H1 (cell line): ENCODE measurements around the gene SF3A2. TPM values are rescaled to one million over a fixed set of nuclear protein-coding genes. Genes with fewer than 3 reads are reported as not detected.

Experiments
- CTCF ChIA-PET: fragments of 300-600 bp; sonication (Branson Sonifier 250); formaldehyde crosslinking; loops from one replicate; lab custom pipeline; 2021; ENCODE audit not compliant: partially characterized antibody; lab: Charles Lee
- POLR2A ChIA-PET: fragments of 300-600 bp; sonication (Branson Sonifier 250); formaldehyde crosslinking; loops from one replicate; lab custom pipeline; 2021; ENCODE audit warnings: inconsistent platforms; ENCODE audit not compliant: partially characterized antibody; lab: Charles Lee
- DNase-seq, 2 experiments: peaks; one replicate each; pipeline versions ENCODE4 v3.0.0 to v3.0.0-alpha.2; 2010 to 2022; ENCODE audit warnings: low spot score in 2 of 2, low read depth in 1 of 2, mixed read lengths in 1 of 2
- FAIRE-seq: peaks from 2 replicates; lab custom pipeline; 2011; peaks lifted over from hg19 to GRCh38; lab: Jason Lieb, UNC
- H2AFZ ChIP-seq: 2 replicates; pipeline ENCODE4 v1.8.1; 2012; ENCODE audit warnings: low read length, inconsistent platforms
- H2AK5ac ChIP-seq: 2 replicates; pipeline ENCODE4 v1.6.1; 2013; ENCODE audit warnings: low read depth, low read length
- H2BK120ac ChIP-seq: replicated peaks from 2 replicates; pipeline ENCODE3; 2013; ENCODE audit warnings: low read depth, low read length, inconsistent platforms
- H2BK12ac ChIP-seq: 2 replicates; pipeline ENCODE4 v1.6.1; 2013; ENCODE audit warnings: low read depth, low read length
- H2BK15ac ChIP-seq: 2 replicates; pipeline ENCODE4 v1.6.1; 2013; ENCODE audit warnings: low read length
- H2BK20ac ChIP-seq: 2 replicates; pipeline ENCODE4 v1.6.1; 2013; ENCODE audit warnings: low read length
- H2BK5ac ChIP-seq: 2 replicates; pipeline ENCODE4 v1.6.1; 2013; ENCODE audit warnings: low read depth, low read length
- H3K14ac ChIP-seq: 2 replicates; pipeline ENCODE4 v1.6.1; 2013; ENCODE audit warnings: inconsistent platforms; ENCODE audit not compliant: insufficient read length
- H3K18ac ChIP-seq: 2 replicates; pipeline ENCODE4 v1.6.1; 2013; ENCODE audit warnings: low read length; ENCODE audit errors: extremely low read depth
- H3K23ac ChIP-seq: 2 replicates; pipeline ENCODE4 v1.6.1; 2013; ENCODE audit warnings: inconsistent platforms; ENCODE audit not compliant: insufficient read length
- H3K23me2 ChIP-seq: 2 replicates; pipeline ENCODE4 v1.6.1; 2013; ENCODE audit warnings: low read depth, low read length
- H3K27ac ChIP-seq: 2 replicates; pipeline ENCODE4 v1.6.1; 2011; ENCODE audit warnings: low read depth, low read length, inconsistent platforms
- H3K27me3 ChIP-seq, 4 experiments: replicated peaks in 1 of 4; 1 replicate in 1 of 4; 2 replicates in 3 of 4; pipeline versions ENCODE4 v1.6.1 to v1.8.1; 2011 to 2013; ENCODE audit warnings: low read length in 3 of 4, mild to moderate bottlenecking in 3 of 4, inconsistent platforms in 2 of 4, mixed read lengths in 2 of 4, moderate library complexity in 1 of 4; ENCODE audit not compliant: control insufficient read depth in 3 of 4, insufficient read depth in 3 of 4; ENCODE audit errors: extremely low read depth in 1 of 4
- H3K36me3 ChIP-seq, 4 experiments: 2 replicates each; pipeline versions ENCODE4 v1.6.1 to v1.8.1; 2011 to 2013; ENCODE audit warnings: mild to moderate bottlenecking in 4 of 4, low read length in 3 of 4, moderate library complexity in 2 of 4, control low read depth in 1 of 4, inconsistent platforms in 1 of 4; ENCODE audit not compliant: insufficient read depth in 4 of 4, control insufficient read depth in 2 of 4
- H3K4ac ChIP-seq: replicated peaks from 2 replicates; pipeline ENCODE3; 2013; ENCODE audit warnings: low read length, low read depth, mixed read lengths, inconsistent platforms; ENCODE audit not compliant: insufficient read length
- H3K4me1 ChIP-seq, 4 experiments: replicated peaks in 1 of 4; 1 replicate in 1 of 4; 2 replicates in 3 of 4; pipeline versions ENCODE4 v1.6.1 to v1.8.1; 2011 to 2013; ENCODE audit warnings: low read length in 3 of 4, inconsistent platforms in 2 of 4, mixed read lengths in 1 of 4; ENCODE audit not compliant: insufficient read depth in 4 of 4, control insufficient read depth in 3 of 4
- H3K4me2 ChIP-seq, 2 experiments: 2 replicates each; pipeline versions ENCODE4 v1.6.1 to v1.8.1; 2011 to 2013; ENCODE audit warnings: low read depth in 2 of 2, low read length in 2 of 2, control low read depth in 1 of 2, inconsistent platforms in 1 of 2, mild to moderate bottlenecking in 1 of 2; ENCODE audit not compliant: insufficient read depth in 1 of 2
- H3K4me3 ChIP-seq, 4 experiments: fragments of 200-600, 300-600 bp in 1 of 4; sonication (generic), shearing (Covaris generic), sonication (Bioruptor Twin) in 1 of 4; 2 replicates each; pipeline versions ENCODE4 v1.5.1 to v1.8.1; 2011 to 2016; ENCODE audit warnings: low read length in 4 of 4, low read depth in 3 of 4, control low read depth in 2 of 4, inconsistent platforms in 2 of 4, mild to moderate bottlenecking in 2 of 4, mixed read lengths in 1 of 4, moderate library complexity in 1 of 4; ENCODE audit not compliant: insufficient read depth in 2 of 4; ENCODE audit errors: extremely low read depth in 1 of 4
- H3K56ac ChIP-seq: replicated peaks from 2 replicates; pipeline ENCODE3; 2013; ENCODE audit warnings: low read depth, mild to moderate bottlenecking, mixed read lengths, low read length, inconsistent platforms; ENCODE audit not compliant: insufficient read length
- H3K79me1 ChIP-seq: 2 replicates; pipeline ENCODE4 v1.6.1; 2013; ENCODE audit warnings: low read depth, low read length, control low read depth
- H3K79me2 ChIP-seq, 2 experiments: 2 replicates each; pipeline versions ENCODE4 v1.6.1 to v1.8.1; 2012 to 2013; ENCODE audit warnings: low read length in 2 of 2, mild to moderate bottlenecking in 2 of 2, inconsistent platforms in 1 of 2; ENCODE audit not compliant: insufficient read depth in 2 of 2, control insufficient read depth in 1 of 2
- H3K9ac ChIP-seq, 4 experiments: replicated peaks in 1 of 4; 1 replicate in 1 of 4; 2 replicates in 3 of 4; pipeline versions ENCODE4 v1.6.1 to v1.8.1; 2011 to 2013; ENCODE audit warnings: low read depth in 3 of 4, low read length in 3 of 4, control low read depth in 2 of 4, mild to moderate bottlenecking in 2 of 4, moderate library complexity in 2 of 4, inconsistent platforms in 1 of 4; ENCODE audit errors: extremely low read depth in 1 of 4
- H3K9me3 ChIP-seq, 2 experiments: 2 replicates each; pipeline versions ENCODE4 v1.6.1 to v1.8.1; 2012 to 2013; ENCODE audit warnings: mild to moderate bottlenecking in 2 of 2, moderate library complexity in 2 of 2, control low read depth in 1 of 2, inconsistent platforms in 1 of 2, low read depth in 1 of 2, low read length in 1 of 2, mixed read lengths in 1 of 2; ENCODE audit not compliant: insufficient read depth in 2 of 2
- H4K20me1 ChIP-seq, 2 experiments: replicated peaks in 1 of 2; 2 replicates each; pipeline versions ENCODE3 to v1.8.1; 2011 to 2013; ENCODE audit warnings: inconsistent platforms in 2 of 2, low read length in 2 of 2, mild to moderate bottlenecking in 1 of 2; ENCODE audit not compliant: insufficient read depth in 2 of 2, control insufficient read depth in 1 of 2
- H4K5ac ChIP-seq: 2 replicates; pipeline ENCODE4 v1.6.1; 2013; ENCODE audit warnings: low read length, low read depth, mixed read lengths, inconsistent platforms; ENCODE audit not compliant: insufficient read length
- H4K8ac ChIP-seq: 2 replicates; pipeline ENCODE4 v1.8.0; 2013; ENCODE audit warnings: mild to moderate bottlenecking, moderate library complexity, low read length, inconsistent platforms; ENCODE audit not compliant: insufficient read depth; ENCODE audit errors: extremely low read depth
- H4K91ac ChIP-seq: replicated peaks from 2 replicates; pipeline ENCODE3; 2013; ENCODE audit warnings: low read length, mixed read lengths, inconsistent platforms; ENCODE audit not compliant: insufficient read length
- KDM1A ChIP-seq: fragments of 200-600, 300-600 bp; sonication (generic); IDR thresholded peaks from 2 replicates; pipeline ENCODE4 v1.7.1; 2016; ENCODE audit warnings: mild to moderate bottlenecking, low read length, borderline replicate concordance
- RBBP5 ChIP-seq: IDR thresholded peaks from 2 replicates; pipeline ENCODE4 v1.7.1; 2012; ENCODE audit warnings: low read depth, mild to moderate bottlenecking, inconsistent platforms, low read length, moderate library complexity, borderline replicate concordance
- WGBS, 2 experiments: shearing (Covaris generic) in 1 of 2; methylation state at CpG; one replicate each; pipeline versions ENCODE4 v1.1.6 to v1.1.7; 2013 to 2015; ENCODE audit warnings: low lambda C conversion rate in 2 of 2, mixed read lengths in 2 of 2, inconsistent platforms in 1 of 2, low coverage in 1 of 2, missing lambda C conversion rate in 1 of 2; ENCODE audit not compliant: insufficient replicate concordance in 2 of 2, insufficient coverage in 1 of 2, insufficient read length in 1 of 2; ENCODE audit errors: extremely low coverage in 1 of 2, missing lambda C conversion rate in 1 of 2; 5-methylcytosine and 5-hydroxymethylcytosine counted together
- polyA plus RNA-seq, 7 experiments: library from polyadenylated mRNA; depleted of rRNA in 3 of 7; stranded (reverse) in 5 of 7; unstranded in 2 of 7; fragments of >200 nt in 5 of 7; fragments of 200-250 nt in 2 of 7; gene quantifications; 1 replicate in 5 of 7; 2 replicates in 1 of 7; 4 replicates in 1 of 7; pipeline versions ENCODE4 v1.2.1 to v1.2.3, GENCODE V29; 2011 to 2013; ENCODE audit warnings: missing spikeins in 2 of 7, mixed read lengths in 2 of 7
- total RNA-seq: library from RNA; stranded (reverse); fragmentation: NEBNext Ultra II Directional; extraction: Animal tissue kit (Norgen Biotek cat#: 25700); gene quantifications from 2 replicates; pipeline ENCODE4 v1.2.1, GENCODE V29; 2021

The SF3A2 gene
- total and polyA plus RNA-seq, 2 of the 8 experiments (the other 6 are each of a cell fraction or from before 2014, with no cell fraction given), result 15.3 to 146 TPM

DNA sequence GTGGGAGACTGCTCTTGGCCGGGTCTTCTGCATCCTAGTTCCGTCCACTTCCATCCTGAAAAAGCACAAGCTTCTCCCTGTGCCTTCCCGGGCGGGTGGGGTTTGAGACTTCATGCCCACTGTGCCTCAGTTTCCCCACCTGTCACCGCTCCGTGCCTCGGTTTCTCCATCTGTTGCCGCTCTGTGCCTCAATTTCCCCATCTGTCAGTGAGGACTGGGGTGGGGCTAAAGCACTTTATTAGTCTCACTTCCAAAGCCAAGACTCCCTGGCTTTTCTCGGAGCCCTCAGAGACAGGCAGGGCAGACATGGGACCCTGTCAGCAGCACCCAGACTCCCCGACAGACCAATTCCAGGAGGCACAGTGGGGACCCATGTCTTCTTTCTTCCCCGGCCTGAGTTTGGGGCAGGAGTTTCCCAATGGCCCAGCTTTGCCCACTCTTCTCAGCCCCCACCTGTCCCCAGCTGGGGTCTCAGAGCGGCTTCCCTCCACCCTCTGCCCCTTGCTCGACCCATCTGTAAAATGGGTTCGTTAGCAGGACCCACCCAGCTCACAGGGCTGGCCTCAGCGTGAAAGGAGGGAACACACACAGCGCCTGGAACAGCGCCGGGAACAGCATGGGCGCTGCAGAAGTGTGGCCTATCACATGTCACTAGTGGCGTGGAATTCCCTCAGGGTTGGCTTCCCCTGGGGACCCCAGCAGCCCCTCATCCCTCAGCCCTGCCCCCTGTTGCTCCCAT is 49.9 kb downstream of the SF3A2 start:
- H4K20me1 ChIP-seq, result peaks cover 0 to 13% of the 10 kb centered on the region in 2 experiments
- no peak overlapping the region for H4K91ac ChIP-seq
- no peak overlapping the region for H2BK15ac ChIP-seq
- no peak overlapping the region for H3K23ac ChIP-seq
- no peak overlapping the region; the same call in 1 of the 2 replicates for H4K8ac ChIP-seq
- H2BK20ac ChIP-seq, result no peak overlapping the region
- H2BK5ac ChIP-seq, result no peak overlapping the region
- peaks cover 30 to 66% (median 58%) of the 10 kb centered on the region in 4 experiments for H3K27me3 ChIP-seq
- H3K36me3 ChIP-seq, result peaks cover 0 to 6% (median 0%) of the 10 kb centered on the region in 4 experiments; a peak in 1 of 8 replicates
- peaks cover 0 to 27% (median 9%) of the 10 kb centered on the region in 4 experiments; a peak in 5 of 7 replicates for H3K4me1 ChIP-seq
- DNase-seq (no peak), FAIRE-seq (no peak)
- no peak overlapping the region for H2BK120ac ChIP-seq
- H3K9ac ChIP-seq, result no peak overlapping the region
- H3K27ac ChIP-seq, result no peak overlapping the region
- no peak overlapping the region for H3K4ac ChIP-seq
- no peak overlapping the region for H3K14ac ChIP-seq
- TF ChIP-seq RBBP5, result no peak
- TF ChIP-seq KDM1A, result peak; percentile 63
- H3K4me2 ChIP-seq, result no peak overlapping the region
- H3K18ac ChIP-seq, result no peak overlapping the region
- H3K9me3 ChIP-seq, result no peaks in the 10 kb centered on the region
- POLR2A ChIA-PET, result interaction anchor here (0.7 to 3.1 kb wide), 14 partner anchors 8 to 141 kb away, joined by 3 to 25 read pairs (median 4); no protein-coding TSS in a partner anchor
- no peak overlapping the region for H3K4me3 ChIP-seq
- peaks cover 14% of the 10 kb centered on the region; the same call in 1 of the 2 replicates for H3K23me2 ChIP-seq
- H3K79me2 ChIP-seq, result no peaks in the 10 kb centered on the region
- no peak overlapping the region for H2AFZ ChIP-seq
- CTCF ChIA-PET, result interaction anchor here (1.1 to 5.0 kb wide), 6 partner anchors 9 to 350 kb away, joined by 3 to 46 read pairs (median 9); no protein-coding TSS in a partner anchor
- H3K79me1 ChIP-seq, result no peaks in the 10 kb centered on the region
- no peak overlapping the region for H2BK12ac ChIP-seq
- H3K56ac ChIP-seq, result no peak overlapping the region
- H4K5ac ChIP-seq, result no peak overlapping the region
- no peak overlapping the region for H2AK5ac ChIP-seq
- 89% methylated on average over 20 of the region's 20 CpGs; no CpG with 5 or more reads in 1 of the 2 experiments for WGBS, 2 experiments
